ENCODE results near the gene RNF130. TPM values are rescaled to one million over a fixed set of nuclear protein-coding genes. Genes with fewer than 3 reads are reported as not detected.

RNF130 gene
- total and polyA plus RNA-seq, 9 of the 15 experiments (the other 6 are each of a cell fraction or from before 2014, with no cell fraction given): 5.8 to 39.4 (median 27.1) TPM

DNA sequence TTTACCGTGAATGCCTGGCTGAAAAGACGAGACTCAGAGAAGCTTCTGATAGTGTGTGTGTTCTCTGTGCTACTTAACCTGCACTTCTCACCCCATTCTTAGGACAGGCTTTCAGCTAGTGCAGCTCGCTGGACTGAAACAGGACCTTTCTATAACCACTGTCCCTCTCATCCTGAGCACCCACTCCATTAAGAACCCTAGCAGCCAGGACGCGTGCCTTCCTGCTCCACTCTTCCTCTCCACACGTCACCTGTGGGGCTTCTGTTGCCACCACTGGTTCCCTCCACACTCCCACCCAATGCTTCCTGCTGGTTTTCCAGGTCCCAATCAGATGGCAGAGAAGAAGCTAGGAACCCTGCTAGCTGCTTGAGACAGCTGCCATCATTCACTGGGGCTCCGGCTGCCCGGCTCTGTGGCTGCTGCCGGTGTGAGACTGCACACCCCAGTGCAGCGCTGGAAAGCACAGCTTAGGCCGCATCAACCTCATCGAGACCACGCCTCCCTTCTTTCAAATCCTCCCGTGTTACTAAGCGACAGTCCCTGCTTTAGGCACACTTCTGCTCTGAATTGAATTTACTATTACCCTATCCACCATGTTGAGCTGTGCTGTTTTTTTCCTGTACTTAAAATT lies 44.0 kb downstream of the RNF130 start:
- no peak for DNase-seq (ENCODE audit: extremely low read depth in 1 of 4, low spot score in 3 of 4)
- no peak overlapping the region; the same call in 2 of the 3 replicates for H3K27ac ChIP-seq (ENCODE audit: extremely low read depth, low read depth, low read length)
- no peaks in the 10 kb centered on the region for H3K9me1 ChIP-seq (ENCODE audit: control insufficient read depth, insufficient read depth, low read length)
- H2AFZ ChIP-seq (ENCODE audit: low read depth, low read length): no peak overlapping the region
- H4K20me1 ChIP-seq (replicated peaks; ENCODE audit: control insufficient read depth, insufficient read depth, low read length): no peaks in the 10 kb centered on the region
- ChIA-PET CTCF (ENCODE audit: low intra/inter-chr PET ratio) (no interaction called here), POLR2A (interaction anchor here (0.7 to 0.9 kb wide), 2 partner anchors 22 to 1517 kb away, joined by 3 to 4 read pairs; no protein-coding TSS in a partner anchor)
- in situ Hi-C loops (cut with MboI): no loop called here
- FAIRE-seq: no peak
- H3K36me3 ChIP-seq (ENCODE audit: control insufficient read depth, insufficient read depth, low read length): no peaks in the 10 kb centered on the region
- 77% methylated on average over 15 of the region's 15 CpGs for WGBS (ENCODE audit: insufficient coverage, low coverage, missing lambda C conversion rate)
- no TSS peak for BruUV-seq (replicated peaks)
- no peaks in the 10 kb centered on the region for H3K9me3 ChIP-seq (replicated peaks; ENCODE audit: control insufficient read depth, insufficient read depth, low read depth, low read length)
- H3K9ac ChIP-seq (ENCODE audit: insufficient read depth in 1 of 2, low read depth in 2 of 2, low read length in 2 of 2): peak overlapping the region in 1 of 2 experiments; percentile 40; a peak in 1 of 4 replicates
- no peak overlapping the region for H3K4me3 ChIP-seq
- no peaks in the 10 kb centered on the region for H3K79me2 ChIP-seq (ENCODE audit: control insufficient read depth, insufficient read depth, low read length)
- H3K27me3 ChIP-seq (ENCODE audit: control insufficient read depth in 2 of 2, insufficient read depth in 2 of 2, low read length in 2 of 2): no peaks in the 10 kb centered on the region
- TF ChIP-seq ZBED1 (IDR thresholded peaks at IDR 0.05): no peak
- no peak for TF ChIP-seq TAF9B (IDR thresholded peaks at IDR 0.05; ENCODE audit: partially characterized antibody)
- no peak for TF ChIP-seq FOXJ2 (tag; IDR thresholded peaks at IDR 0.05)
- no peak for TF ChIP-seq MXD1 (CRISPR knock-in tag; IDR thresholded peaks at IDR 0.05; ENCODE audit: borderline replicate concordance, poor library complexity, severe bottlenecking)
- no peak for TF ChIP-seq CXXC5 (CRISPR knock-in tag; IDR thresholded peaks at IDR 0.05)
- TF ChIP-seq KAT8 (IDR thresholded peaks at IDR 0.05; ENCODE audit: low read depth): no peak
- TF ChIP-seq, protein P1, sequence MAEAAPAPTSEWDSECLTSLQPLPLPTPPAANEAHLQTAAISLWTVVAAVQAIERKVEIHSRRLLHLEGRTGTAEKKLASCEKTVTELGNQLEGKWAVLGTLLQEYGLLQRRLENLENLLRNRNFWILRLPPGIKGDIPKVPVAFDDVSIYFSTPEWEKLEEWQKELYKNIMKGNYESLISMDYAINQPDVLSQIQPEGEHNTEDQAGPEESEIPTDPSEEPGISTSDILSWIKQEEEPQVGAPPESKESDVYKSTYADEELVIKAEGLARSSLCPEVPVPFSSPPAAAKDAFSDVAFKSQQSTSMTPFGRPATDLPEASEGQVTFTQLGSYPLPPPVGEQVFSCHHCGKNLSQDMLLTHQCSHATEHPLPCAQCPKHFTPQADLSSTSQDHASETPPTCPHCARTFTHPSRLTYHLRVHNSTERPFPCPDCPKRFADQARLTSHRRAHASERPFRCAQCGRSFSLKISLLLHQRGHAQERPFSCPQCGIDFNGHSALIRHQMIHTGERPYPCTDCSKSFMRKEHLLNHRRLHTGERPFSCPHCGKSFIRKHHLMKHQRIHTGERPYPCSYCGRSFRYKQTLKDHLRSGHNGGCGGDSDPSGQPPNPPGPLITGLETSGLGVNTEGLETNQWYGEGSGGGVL (CRISPR knock-in tag; IDR thresholded peaks at IDR 0.05): no peak
- TF ChIP-seq PRPF4 (IDR thresholded peaks at IDR 0.05; ENCODE audit: insufficient read depth, low read depth, low read length, poor library complexity, severe bottlenecking): no peak
- TF ChIP-seq VEZF1 (CRISPR knock-in tag; IDR thresholded peaks at IDR 0.05): no peak
- TF ChIP-seq MYNN (IDR thresholded peaks at IDR 0.05): no peak
- no peak for TF ChIP-seq MYNN (CRISPR knock-in tag; IDR thresholded peaks at IDR 0.05)
- TF ChIP-seq, protein P2, sequence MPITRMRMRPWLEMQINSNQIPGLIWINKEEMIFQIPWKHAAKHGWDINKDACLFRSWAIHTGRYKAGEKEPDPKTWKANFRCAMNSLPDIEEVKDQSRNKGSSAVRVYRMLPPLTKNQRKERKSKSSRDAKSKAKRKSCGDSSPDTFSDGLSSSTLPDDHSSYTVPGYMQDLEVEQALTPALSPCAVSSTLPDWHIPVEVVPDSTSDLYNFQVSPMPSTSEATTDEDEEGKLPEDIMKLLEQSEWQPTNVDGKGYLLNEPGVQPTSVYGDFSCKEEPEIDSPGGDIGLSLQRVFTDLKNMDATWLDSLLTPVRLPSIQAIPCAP (CRISPR knock-in tag; IDR thresholded peaks at IDR 0.05; ENCODE audit: borderline replicate concordance): no peak
- no peak for TF ChIP-seq ZNF23 (CRISPR knock-in tag; IDR thresholded peaks at IDR 0.05)
- no peak for TF ChIP-seq NCOA2 (IDR thresholded peaks at IDR 0.05; ENCODE audit: partially characterized antibody in 2 of 2)
- no peak for TF ChIP-seq ZZZ3 (IDR thresholded peaks at IDR 0.05)
- TF ChIP-seq PTRF (tag; IDR thresholded peaks at IDR 0.05): no peak
- no peak for TF ChIP-seq ETS2 (tag; IDR thresholded peaks at IDR 0.05; ENCODE audit: borderline replicate concordance, poor library complexity, severe bottlenecking)
- intact Hi-C loops (cut with micrococcal nuclease): no loop called here
- H3K4me1 ChIP-seq (replicated peaks in 1 of 2; ENCODE audit: control insufficient read depth in 2 of 2, insufficient read depth in 2 of 2, low read length in 2 of 2): peaks cover 0 to 3% of the 10 kb centered on the region in 2 experiments; a peak in 1 of 5 replicates
- no peak for ATAC-seq
- no peak overlapping the region for H3K4me2 ChIP-seq (ENCODE audit: insufficient read depth, low read length)
